Thyroid gland (tissue), 4 donors: Measurements from ENCODE around the gene POMGNT2.

ENCODE experiments used
- POLR2A ChIP-seq, 2 donors: fragments of 450-650 bp; IDR thresholded peaks; one replicate each; pipeline ENCODE4 v1.6.1; 2017; ENCODE audit warnings: antibody characterized with exemption in 2 of 2, mild to moderate bottlenecking in 2 of 2, moderate library complexity in 1 of 2
- TF ChIP-seq, protein P1 (sequence below), 6 experiments: fragments of 200-600 bp in 3 of 6; fragments of 450-650 bp in 3 of 6; sonication (generic) in 3 of 6; IDR thresholded peaks; one replicate each; pipeline ENCODE4 v1.5.1; 2016 to 2019; ENCODE audit warnings: antibody characterized with exemption in 6 of 6, mild to moderate bottlenecking in 2 of 6, inconsistent platforms in 1 of 6, moderate library complexity in 1 of 6

DNA sequence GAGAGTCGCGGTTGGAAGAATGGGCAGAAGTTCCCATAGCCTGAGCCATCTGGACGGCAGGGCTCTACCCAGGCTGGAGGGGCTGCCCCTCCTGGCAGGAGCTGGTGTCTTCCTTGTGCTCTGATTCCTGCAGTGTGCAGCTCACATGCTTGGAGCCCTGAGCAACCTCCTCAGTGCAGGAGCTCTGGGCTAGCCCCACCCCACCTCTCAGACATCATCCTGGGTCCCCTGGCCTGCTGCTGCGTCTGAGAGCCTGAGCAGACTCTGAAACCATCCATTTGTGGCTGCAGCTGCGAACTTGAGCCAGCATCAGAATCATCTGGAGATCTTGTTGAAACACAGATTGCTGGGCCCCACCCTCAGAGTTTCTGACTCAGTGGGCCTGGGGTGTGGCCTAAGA is 42.8 kb downstream of the POMGNT2 start:
- TF ChIP-seq POLR2A (IDR thresholded peaks at IDR 0.05): no peak
- TF ChIP-seq, protein P1, sequence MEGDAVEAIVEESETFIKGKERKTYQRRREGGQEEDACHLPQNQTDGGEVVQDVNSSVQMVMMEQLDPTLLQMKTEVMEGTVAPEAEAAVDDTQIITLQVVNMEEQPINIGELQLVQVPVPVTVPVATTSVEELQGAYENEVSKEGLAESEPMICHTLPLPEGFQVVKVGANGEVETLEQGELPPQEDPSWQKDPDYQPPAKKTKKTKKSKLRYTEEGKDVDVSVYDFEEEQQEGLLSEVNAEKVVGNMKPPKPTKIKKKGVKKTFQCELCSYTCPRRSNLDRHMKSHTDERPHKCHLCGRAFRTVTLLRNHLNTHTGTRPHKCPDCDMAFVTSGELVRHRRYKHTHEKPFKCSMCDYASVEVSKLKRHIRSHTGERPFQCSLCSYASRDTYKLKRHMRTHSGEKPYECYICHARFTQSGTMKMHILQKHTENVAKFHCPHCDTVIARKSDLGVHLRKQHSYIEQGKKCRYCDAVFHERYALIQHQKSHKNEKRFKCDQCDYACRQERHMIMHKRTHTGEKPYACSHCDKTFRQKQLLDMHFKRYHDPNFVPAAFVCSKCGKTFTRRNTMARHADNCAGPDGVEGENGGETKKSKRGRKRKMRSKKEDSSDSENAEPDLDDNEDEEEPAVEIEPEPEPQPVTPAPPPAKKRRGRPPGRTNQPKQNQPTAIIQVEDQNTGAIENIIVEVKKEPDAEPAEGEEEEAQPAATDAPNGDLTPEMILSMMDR (IDR thresholded peaks at IDR 0.05): no peak
